Astrocyte (in vitro differentiated cells and primary cell): ENCODE measurements around the gene CHMP1A.

Source experiments
- EZH2 ChIP-seq: IDR thresholded peaks from 2 replicates; pipeline ENCODE4 v1.6.1; 2012; ENCODE audit warnings: mild to moderate bottlenecking, low read length, inconsistent platforms; ENCODE audit not compliant: insufficient read depth
- TF ChIP-seq, protein P1 (sequence below): IDR thresholded peaks from 2 replicates; pipeline ENCODE4 v1.5.1; 2011; ENCODE audit warnings: low read depth, mild to moderate bottlenecking, inconsistent platforms, low read length, moderate library complexity; ENCODE audit not compliant: insufficient read depth

- no peak for TF ChIP-seq EZH2
- TF ChIP-seq, protein P1, sequence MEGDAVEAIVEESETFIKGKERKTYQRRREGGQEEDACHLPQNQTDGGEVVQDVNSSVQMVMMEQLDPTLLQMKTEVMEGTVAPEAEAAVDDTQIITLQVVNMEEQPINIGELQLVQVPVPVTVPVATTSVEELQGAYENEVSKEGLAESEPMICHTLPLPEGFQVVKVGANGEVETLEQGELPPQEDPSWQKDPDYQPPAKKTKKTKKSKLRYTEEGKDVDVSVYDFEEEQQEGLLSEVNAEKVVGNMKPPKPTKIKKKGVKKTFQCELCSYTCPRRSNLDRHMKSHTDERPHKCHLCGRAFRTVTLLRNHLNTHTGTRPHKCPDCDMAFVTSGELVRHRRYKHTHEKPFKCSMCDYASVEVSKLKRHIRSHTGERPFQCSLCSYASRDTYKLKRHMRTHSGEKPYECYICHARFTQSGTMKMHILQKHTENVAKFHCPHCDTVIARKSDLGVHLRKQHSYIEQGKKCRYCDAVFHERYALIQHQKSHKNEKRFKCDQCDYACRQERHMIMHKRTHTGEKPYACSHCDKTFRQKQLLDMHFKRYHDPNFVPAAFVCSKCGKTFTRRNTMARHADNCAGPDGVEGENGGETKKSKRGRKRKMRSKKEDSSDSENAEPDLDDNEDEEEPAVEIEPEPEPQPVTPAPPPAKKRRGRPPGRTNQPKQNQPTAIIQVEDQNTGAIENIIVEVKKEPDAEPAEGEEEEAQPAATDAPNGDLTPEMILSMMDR = no peak
Observed at GRCh38 chr16:89701425-89702406, 44.2 kb upstream of the CHMP1A start, which contains the start of gene SPATA2L.
